CD4-positive, alpha-beta T cell (primary cell): ENCODE data around the gene AGBL4. TPM values are rescaled to one million over a fixed set of nuclear protein-coding genes. Genes with fewer than 3 reads are reported as not detected.
"Not testable (repeated sequence)": the region's sequence is repeated elsewhere in the genome, so short reads cannot be mapped to it uniquely, and the experiment has no call there.

Experiments
- ATAC-seq: fragments of 200-7000 bp; cut with Tn5 transposase; one replicate; pipeline ENCODE4 v1.10.0; 2022; ENCODE audit warnings: mild to moderate bottlenecking; ENCODE audit not compliant: poor library complexity
- CTCF ChIA-PET: fragments of 350-600 bp; sonication (Branson Sonifier 250); formaldehyde crosslinking; loops from one replicate; lab custom pipeline; 2021; ENCODE audit warnings: antibody characterized with exemption, inconsistent platforms; lab: Charles Lee
- POLR2A ChIA-PET: fragments of 350-600 bp; sonication (Branson Sonifier 250); formaldehyde crosslinking; loops from one replicate; lab custom pipeline; 2021; ENCODE audit warnings: antibody characterized with exemption, inconsistent platforms; lab: Charles Lee
- DNase-seq, 14 experiments: peaks; one replicate each; pipeline ENCODE4 v3.0.0-alpha.2; 2013 to 2020; ENCODE audit warnings: mixed read lengths in 2 of 14
- H3K27ac ChIP-seq, 2 donors: one replicate each; pipeline versions ENCODE4 v1.5.1 to v1.7.0; 2013; ENCODE audit warnings: low read length in 2 of 2, low read depth in 1 of 2, mild to moderate bottlenecking in 1 of 2
- H3K27me3 ChIP-seq, 2 experiments: 1 replicate in 1 of 2; 2 replicates in 1 of 2; pipeline versions ENCODE4 v1.6.1 to v1.7.0; 2013; ENCODE audit warnings: low read length in 2 of 2, control low read depth in 1 of 2, mild to moderate bottlenecking in 1 of 2, moderate library complexity in 1 of 2; ENCODE audit not compliant: insufficient read depth in 2 of 2, control insufficient read depth in 1 of 2
- H3K36me3 ChIP-seq: one replicate; pipeline ENCODE4 v1.6.1; 2013; ENCODE audit warnings: low read length, control low read depth; ENCODE audit not compliant: insufficient read depth
- H3K4me1 ChIP-seq: one replicate; pipeline ENCODE4 v1.6.1; 2013; ENCODE audit warnings: low read length, control low read depth; ENCODE audit not compliant: insufficient read depth
- H3K4me3 ChIP-seq: one replicate; pipeline ENCODE4 v1.5.1; 2013; ENCODE audit warnings: mild to moderate bottlenecking, low read length, moderate library complexity
- H3K9me3 ChIP-seq, 2 experiments: 1 replicate in 1 of 2; 2 replicates in 1 of 2; pipeline versions ENCODE4 v1.6.1 to v1.7.0; 2013; ENCODE audit warnings: low read length in 2 of 2, mild to moderate bottlenecking in 2 of 2, control low read depth in 1 of 2, moderate library complexity in 1 of 2; ENCODE audit not compliant: control insufficient read depth in 1 of 2, insufficient read depth in 1 of 2
- H3K27ac Mint-ChIP-seq: one replicate; pipeline ENCODE4 v1.8.0; 2020; ENCODE audit warnings: mixed read lengths
- H3K27me3 Mint-ChIP-seq: one replicate; pipeline ENCODE4 v1.8.0; 2021; ENCODE audit warnings: mixed read lengths
- H3K36me3 Mint-ChIP-seq: one replicate; pipeline ENCODE4 v1.8.0; 2021; ENCODE audit warnings: low read depth, mixed read lengths
- H3K4me1 Mint-ChIP-seq: one replicate; pipeline ENCODE4 v1.8.0; 2021; ENCODE audit warnings: low read depth, mixed read lengths
- H3K4me3 Mint-ChIP-seq: one replicate; pipeline ENCODE4 v1.8.0; 2020; ENCODE audit warnings: mild to moderate bottlenecking, mixed read lengths
- H3K9me3 Mint-ChIP-seq: one replicate; pipeline ENCODE4 v1.8.0; 2020; ENCODE audit warnings: mixed read lengths
- CTCF ChIP-seq: fragments of 200-600 bp; IDR thresholded peaks from one replicate; pipeline ENCODE4 v1.8.0; 2022; ENCODE audit warnings: antibody characterized with exemption, mild to moderate bottlenecking
- intact Hi-C, 2 experiments: fragments of 100-400 bp; cut with DNase I in 1 of 2; cut with micrococcal nuclease in 1 of 2; formaldehyde crosslinking; loops; one replicate each; pipeline versions ENCODE4 v1.15.1 to v1.9.0; 2023 to 2025; cut with DNase I, micrococcal nuclease
- total RNA-seq, 174 experiments: library from RNA in 2 of 174; stranded (reverse) in 2 of 174; gene quantifications; one replicate each; pipeline ENCODE4 v1.2.3 and lab custom pipeline; 2021 to 2026

Gene AGBL4
- total RNA-seq, 2 experiments from 2014 or later: 0.11 TPM; not detected in 1

GRCh38 chr1:49951385-49951784 lies 72.4 kb downstream of the AGBL4 start:
- no peaks in the 10 kb centered on the region for H3K9me3 ChIP-seq
- intact Hi-C loops: no loop called here
- Mint-ChIP-seq H3K4me1 (no peaks in the 10 kb centered on the region), H3K36me3 (no peaks in the 10 kb centered on the region), H3K9me3 (no peaks in the 10 kb centered on the region), H3K27me3 (no peaks in the 10 kb centered on the region), H3K27ac (no peak overlapping the region), H3K4me3 (no peak overlapping the region)
- no peak for ATAC-seq
- no peak overlapping the region for H3K4me3 ChIP-seq
- no peak for DNase-seq
- H3K27me3 ChIP-seq: no peaks in the 10 kb centered on the region
- no peak overlapping the region for H3K27ac ChIP-seq
- ChIA-PET POLR2A (no interaction called here), CTCF (no interaction called here)
- no peak for TF ChIP-seq CTCF
- no peaks in the 10 kb centered on the region for H3K4me1 ChIP-seq
- H3K36me3 ChIP-seq: no peaks in the 10 kb centered on the region

- H3K9me3 ChIP-seq: peaks cover 0 to 16% of the 10 kb centered on the region in 2 experiments
- H3K4me3 ChIP-seq, DNase-seq, H3K27ac ChIP-seq, CTCF ChIA-PET, intact Hi-C loops, H3K27ac Mint-ChIP-seq, POLR2A ChIA-PET, H3K36me3 ChIP-seq, H3K4me1 ChIP-seq, H3K4me1 Mint-ChIP-seq, H3K27me3 ChIP-seq, H3K36me3 Mint-ChIP-seq, ATAC-seq, H3K4me3 Mint-ChIP-seq, H3K27me3 Mint-ChIP-seq: not testable (repeated sequence)
- peaks cover 12% of the 10 kb centered on the region for H3K9me3 Mint-ChIP-seq
These were observed 108.5 kb downstream of the AGBL4 start for GRCh38 chr1:49915301-49915700.

GRCh38 chr1:49906365-49906764 lies 117.4 kb downstream of the AGBL4 start:
- POLR2A ChIA-PET: no interaction called here
- intact Hi-C loops: no loop called here
- no peaks in the 10 kb centered on the region for H3K36me3 Mint-ChIP-seq
- peaks cover 0 to 3% of the 10 kb centered on the region in 2 experiments for H3K9me3 ChIP-seq
- CTCF ChIA-PET: no interaction called here
- no peaks in the 10 kb centered on the region for H3K36me3 ChIP-seq
- no peak overlapping the region for H3K4me3 Mint-ChIP-seq
- TF ChIP-seq CTCF: no peak
- no peaks in the 10 kb centered on the region for H3K4me1 ChIP-seq
- no peaks in the 10 kb centered on the region for H3K4me1 Mint-ChIP-seq
- H3K27me3 ChIP-seq: no peaks in the 10 kb centered on the region
- ATAC-seq (no peak), DNase-seq (no peak)
- no peak overlapping the region for H3K27ac Mint-ChIP-seq
- H3K4me3 ChIP-seq: no peak overlapping the region
- no peak overlapping the region for H3K27ac ChIP-seq
- no peaks in the 10 kb centered on the region for H3K27me3 Mint-ChIP-seq
- H3K9me3 Mint-ChIP-seq: peaks cover 5% of the 10 kb centered on the region

GRCh38 chr1:49864581-49864980 lies 159.2 kb downstream of the AGBL4 start:
- DNase-seq (no peak), ATAC-seq (no peak)
- Mint-ChIP-seq H3K4me3 (no peak overlapping the region), H3K36me3 (no peaks in the 10 kb centered on the region), H3K4me1 (no peaks in the 10 kb centered on the region), H3K27me3 (no peaks in the 10 kb centered on the region), H3K27ac (no peak overlapping the region), H3K9me3 (peaks cover 28% of the 10 kb centered on the region)
- no peak for TF ChIP-seq CTCF
- Histone ChIP-seq H3K4me1 (no peaks in the 10 kb centered on the region), H3K4me3 (no peak overlapping the region), H3K27ac (no peak overlapping the region), H3K27me3 (no peaks in the 10 kb centered on the region), H3K9me3 (peaks cover 0 to 12% of the 10 kb centered on the region in 2 experiments), H3K36me3 (no peaks in the 10 kb centered on the region)
- POLR2A ChIA-PET: no interaction called here
- CTCF ChIA-PET: no interaction called here
- intact Hi-C loops: no loop called here
